ENCODE measurements around the gene TOX2. TPM values are rescaled to one million over a fixed set of nuclear protein-coding genes. Genes with fewer than 3 reads are reported as not detected.

TOX2 gene
- total and polyA plus RNA-seq, 2 of the 8 experiments (the other 6 are each of a cell fraction or from before 2014, with no cell fraction given): 1.8 to 3.4 TPM

DNA sequence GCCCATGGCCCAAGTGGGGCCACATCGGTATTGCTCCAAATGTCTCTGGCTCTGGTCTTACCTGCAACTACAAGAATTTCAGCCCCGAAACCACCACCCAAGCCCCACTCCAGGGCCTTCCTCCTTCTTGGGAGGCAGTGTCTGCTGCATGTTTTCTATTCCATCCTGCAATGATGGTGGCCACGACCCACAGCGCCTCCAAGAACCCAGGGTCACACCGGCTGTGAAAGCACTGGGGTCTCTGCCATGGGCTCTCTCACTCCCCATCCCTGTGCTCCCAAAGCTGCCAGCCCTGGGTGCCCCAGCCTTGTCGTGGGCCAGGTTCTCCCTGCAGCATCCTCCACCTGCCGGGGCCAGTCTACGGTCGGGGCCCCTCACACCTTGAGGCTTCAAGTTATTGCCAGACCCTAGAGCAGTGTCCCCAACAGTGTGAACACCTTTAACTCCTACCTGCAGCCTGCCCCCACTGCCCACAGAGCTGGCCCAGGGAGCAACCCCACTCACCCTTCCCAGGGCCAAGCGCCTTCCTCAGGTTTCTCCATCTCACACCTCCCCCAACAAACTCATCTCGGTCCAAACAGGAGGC, 157.0 kb downstream of the TOX2 start:
- H2BK12ac ChIP-seq (ENCODE audit: low read depth, low read length): no peak overlapping the region
- POLR2A ChIA-PET (ENCODE audit: partially characterized antibody): no interaction called here

More for the DNA sequence above, 157.0 kb downstream of the TOX2 start:
- TF ChIP-seq SAP30 (IDR thresholded peaks at IDR 0.05; ENCODE audit: insufficient read depth, insufficient replicate concordance, low read length) (no peak), KDM4A (IDR thresholded peaks at IDR 0.05; ENCODE audit: low read depth, low read length, severe bottlenecking) (no peak), POLR2A (IDR thresholded peaks at IDR 0.05; ENCODE audit: control extremely low read depth in 1 of 2, low read depth in 2 of 2, low read length in 2 of 2) (no peak), SIN3A (conservative IDR thresholded peaks at IDR 0.05 in 1 of 2, IDR thresholded peaks at IDR 0.05 in 1 of 2; ENCODE audit: low read depth in 1 of 2, low read length in 2 of 2) (no peak), POLR2AphosphoS5 (IDR thresholded peaks at IDR 0.05; ENCODE audit: low read depth, low read length) (no peak), POU5F1 (IDR thresholded peaks at IDR 0.05; ENCODE audit: low read depth, low read length) (no peak), CREB1 (IDR thresholded peaks at IDR 0.05) (no peak), SRF (IDR thresholded peaks at IDR 0.05; ENCODE audit: low read depth, low read length) (no peak), CEBPB (IDR thresholded peaks at IDR 0.05; ENCODE audit: low read depth, low read length) (no peak), KDM5A (IDR thresholded peaks at IDR 0.05; ENCODE audit: low read length) (no peak)
- TF ChIP-seq, protein P1, sequence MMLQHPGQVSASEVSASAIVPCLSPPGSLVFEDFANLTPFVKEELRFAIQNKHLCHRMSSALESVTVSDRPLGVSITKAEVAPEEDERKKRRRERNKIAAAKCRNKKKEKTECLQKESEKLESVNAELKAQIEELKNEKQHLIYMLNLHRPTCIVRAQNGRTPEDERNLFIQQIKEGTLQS (IDR thresholded peaks at IDR 0.05; ENCODE audit: insufficient read depth, low read depth, low read length): no peak
- TF ChIP-seq, protein P2, sequence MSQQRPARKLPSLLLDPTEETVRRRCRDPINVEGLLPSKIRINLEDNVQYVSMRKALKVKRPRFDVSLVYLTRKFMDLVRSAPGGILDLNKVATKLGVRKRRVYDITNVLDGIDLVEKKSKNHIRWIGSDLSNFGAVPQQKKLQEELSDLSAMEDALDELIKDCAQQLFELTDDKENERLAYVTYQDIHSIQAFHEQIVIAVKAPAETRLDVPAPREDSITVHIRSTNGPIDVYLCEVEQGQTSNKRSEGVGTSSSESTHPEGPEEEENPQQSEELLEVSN (IDR thresholded peaks at IDR 0.05): no peak
- no peak overlapping the region for H4K5ac ChIP-seq (ENCODE audit: insufficient read length, low read depth, low read length)
- H3K9ac ChIP-seq (replicated peaks in 1 of 4; ENCODE audit: extremely low read depth in 1 of 4, low read depth in 3 of 4, low read length in 3 of 4): no peak overlapping the region
- H3K4ac ChIP-seq (replicated peaks; ENCODE audit: insufficient read length, low read depth, low read length): no peak overlapping the region
- no peak overlapping the region for H3K4me2 ChIP-seq (ENCODE audit: insufficient read depth in 1 of 2, low read depth in 2 of 2, low read length in 2 of 2)
- H2BK5ac ChIP-seq (ENCODE audit: low read depth, low read length): no peak overlapping the region
- no peak overlapping the region for H3K4me3 ChIP-seq (ENCODE audit: extremely low read depth in 1 of 4, insufficient read depth in 2 of 4, low read depth in 3 of 4, low read length in 4 of 4)
- WGBS, 2 experiments (ENCODE audit: extremely low coverage in 1 of 2, insufficient coverage in 1 of 2, insufficient read length in 1 of 2, insufficient replicate concordance in 2 of 2, low coverage in 1 of 2, low lambda C conversion rate in 2 of 2, missing lambda C conversion rate in 1 of 2): 90% methylated on average over 11 of the region's 11 CpGs; no CpG with 5 or more reads in 1 of the 2 experiments
- no peak overlapping the region for H3K23ac ChIP-seq (ENCODE audit: insufficient read length)
- H4K91ac ChIP-seq (replicated peaks; ENCODE audit: insufficient read length, low read length): no peak overlapping the region
- H2BK15ac ChIP-seq (ENCODE audit: low read length): no peak overlapping the region
- peaks cover 0 to 7% (median 1%) of the 10 kb centered on the region in 4 experiments; a peak in 3 of 7 replicates for H3K4me1 ChIP-seq (replicated peaks in 1 of 4; ENCODE audit: control insufficient read depth in 3 of 4, insufficient read depth in 4 of 4, low read length in 3 of 4)
- no peaks in the 10 kb centered on the region for H4K20me1 ChIP-seq (replicated peaks in 1 of 2; ENCODE audit: control insufficient read depth in 1 of 2, insufficient read depth in 2 of 2, low read length in 2 of 2)
- H3K23me2 ChIP-seq (ENCODE audit: low read depth, low read length): no peaks in the 10 kb centered on the region
- H2BK120ac ChIP-seq (replicated peaks; ENCODE audit: low read depth, low read length): no peak overlapping the region
- DNase-seq (ENCODE audit: low read depth in 1 of 2, low spot score in 2 of 2) (peak in 1 of 2 experiments; percentile 42), FAIRE-seq (no peak)
- no peak overlapping the region for H3K56ac ChIP-seq (replicated peaks; ENCODE audit: insufficient read length, low read depth, low read length)
- H3K79me2 ChIP-seq (ENCODE audit: control insufficient read depth in 1 of 2, insufficient read depth in 2 of 2, low read length in 2 of 2): no peaks in the 10 kb centered on the region
- no peak overlapping the region for H2AK5ac ChIP-seq (ENCODE audit: low read depth, low read length)
- no peak overlapping the region for H3K18ac ChIP-seq (ENCODE audit: extremely low read depth, low read length)
- no peaks in the 10 kb centered on the region for H3K36me3 ChIP-seq (ENCODE audit: control insufficient read depth in 2 of 4, insufficient read depth in 4 of 4, low read length in 3 of 4)
- no peak overlapping the region for H2BK20ac ChIP-seq (ENCODE audit: low read length)
- CTCF ChIA-PET (ENCODE audit: partially characterized antibody): interaction anchor here (0.8 to 3.0 kb wide), 8 partner anchors 9 to 322 kb away, joined by 3 to 19 read pairs (median 3); no protein-coding TSS in a partner anchor
- H3K14ac ChIP-seq (ENCODE audit: insufficient read length): no peak overlapping the region
- H3K27ac ChIP-seq (ENCODE audit: low read depth, low read length): no peak overlapping the region
- no peaks in the 10 kb centered on the region for H3K79me1 ChIP-seq (ENCODE audit: low read depth, low read length)
- H3K27me3 ChIP-seq (replicated peaks in 1 of 4; ENCODE audit: control insufficient read depth in 3 of 4, extremely low read depth in 1 of 4, insufficient read depth in 3 of 4, low read length in 3 of 4): no peaks in the 10 kb centered on the region
- no peaks in the 10 kb centered on the region for H3K9me3 ChIP-seq (ENCODE audit: insufficient read depth in 2 of 2, low read depth in 1 of 2, low read length in 1 of 2)
- H2AFZ ChIP-seq (ENCODE audit: low read length): no peak overlapping the region
- no peak overlapping the region; the same call in 1 of the 2 replicates for H4K8ac ChIP-seq (ENCODE audit: extremely low read depth, insufficient read depth, low read length)

Data from H1 (cell line).